Stomach smooth muscle (tissue), 2 donors: ENCODE measurements around the gene YARS1.

Experiments
- H3K27ac ChIP-seq: one replicate; pipeline ENCODE4 v1.7.0; 2013; ENCODE audit warnings: mild to moderate bottlenecking, low read length, inconsistent platforms
- H3K27me3 ChIP-seq, 2 donors: one replicate each; pipeline ENCODE4 v1.7.0; 2013; ENCODE audit warnings: low read length in 2 of 2; ENCODE audit not compliant: insufficient read depth in 2 of 2, control insufficient read depth in 1 of 2
- H3K36me3 ChIP-seq, 2 donors: one replicate each; pipeline ENCODE4 v1.7.0; 2013; ENCODE audit warnings: low read length in 2 of 2; ENCODE audit not compliant: control insufficient read depth in 2 of 2, insufficient read depth in 2 of 2
- H3K4me1 ChIP-seq: one replicate; pipeline ENCODE4 v1.7.0; 2013; ENCODE audit warnings: low read length; ENCODE audit not compliant: control insufficient read depth, insufficient read depth
- H3K4me3 ChIP-seq, 2 donors: one replicate each; pipeline ENCODE4 v1.7.0; 2013; ENCODE audit warnings: low read length in 2 of 2
- H3K9ac ChIP-seq, 2 donors: one replicate each; pipeline ENCODE4 v1.7.0; 2013; ENCODE audit warnings: low read length in 2 of 2, mild to moderate bottlenecking in 1 of 2
- H3K9me3 ChIP-seq, 2 donors: one replicate each; pipeline ENCODE4 v1.7.0; 2013; ENCODE audit warnings: low read length in 2 of 2; ENCODE audit not compliant: control insufficient read depth in 2 of 2
- donor health status: healthy.
- donor health status: Pancreatic carcinoma.

YARS1 gene

DNA sequence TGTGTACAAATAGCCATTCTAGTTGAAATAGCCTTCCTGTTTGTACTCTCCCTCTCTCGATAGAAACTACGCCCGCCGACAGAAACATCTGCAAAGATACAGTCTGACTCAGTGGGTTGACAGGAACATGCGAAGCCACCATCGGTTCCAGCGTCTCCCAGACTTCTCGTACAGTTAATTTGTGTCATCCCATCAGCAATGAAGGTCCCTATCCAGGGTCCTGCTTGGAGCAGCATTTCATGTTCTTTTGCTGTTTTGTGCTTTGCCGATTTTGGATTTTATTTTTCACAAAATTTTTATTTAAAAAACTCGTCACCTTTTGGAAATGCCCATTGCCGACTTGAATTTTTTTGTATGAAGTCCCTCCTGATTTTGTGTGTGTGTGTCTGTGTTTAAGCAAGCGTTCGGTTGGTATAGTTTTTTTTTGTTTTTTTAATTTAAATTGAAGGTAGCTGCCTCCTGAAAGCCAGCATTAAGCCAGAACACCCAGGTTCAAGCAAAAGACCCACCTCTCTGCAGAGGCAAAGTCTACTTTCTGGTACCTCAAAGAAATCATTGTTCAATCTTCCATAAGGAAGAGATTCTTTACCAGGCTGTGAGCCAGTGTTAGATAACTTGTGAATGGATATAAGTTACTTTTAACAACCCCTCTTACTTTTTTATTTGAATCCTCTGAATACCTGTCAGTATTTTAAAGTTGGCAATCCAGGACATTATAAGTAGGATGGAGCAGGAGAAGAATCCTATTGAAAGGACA lies 38.9 kb upstream of the YARS1 start:
- Histone ChIP-seq H3K9ac (no peak overlapping the region), H3K9me3 (no peaks in the 10 kb centered on the region), H3K27ac (no peak overlapping the region), H3K27me3 (no peaks in the 10 kb centered on the region), H3K36me3 (peaks cover 21 to 29% of the 10 kb centered on the region in 2 donors), H3K4me1 (no peaks in the 10 kb centered on the region), H3K4me3 (no peak overlapping the region)

DNA sequence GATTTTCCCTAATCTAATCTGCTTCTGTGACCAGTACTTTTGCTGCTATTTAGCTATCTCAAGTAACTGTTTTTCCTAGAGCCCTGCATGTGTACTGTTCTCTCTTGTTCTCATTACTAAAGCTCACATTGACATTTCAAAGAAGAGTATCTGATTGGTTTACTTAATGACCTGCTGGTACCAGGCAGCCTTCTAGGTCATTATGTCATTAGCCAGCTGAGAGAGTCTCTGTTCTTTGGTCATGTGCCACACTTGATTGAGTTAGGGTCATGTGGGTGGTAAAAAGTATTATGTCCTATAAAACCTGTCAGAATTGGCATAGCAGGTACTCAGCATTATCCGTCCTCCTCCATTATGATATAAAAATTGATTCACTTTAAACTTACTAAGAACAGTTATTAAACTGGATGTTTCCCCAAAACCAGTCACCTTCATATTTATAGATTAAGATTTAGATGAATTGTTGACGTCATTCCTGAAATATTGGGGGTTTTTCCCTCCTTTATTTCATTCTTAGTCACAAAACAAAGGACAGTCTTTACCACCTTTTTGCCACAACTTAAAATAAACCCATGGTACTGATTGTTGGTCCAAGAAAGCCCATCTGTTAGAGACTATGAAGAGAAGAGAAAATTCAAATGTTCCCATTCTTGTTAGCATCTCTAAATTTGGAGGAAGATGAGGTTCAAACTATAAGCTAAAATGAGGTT lies 31.4 kb upstream of the YARS1 start:
- Histone ChIP-seq H3K27me3 (no peaks in the 10 kb centered on the region), H3K9ac (no peak overlapping the region), H3K27ac (no peak overlapping the region), H3K9me3 (no peaks in the 10 kb centered on the region), H3K4me1 (no peaks in the 10 kb centered on the region), H3K36me3 (peaks cover 4 to 9% of the 10 kb centered on the region in 2 donors), H3K4me3 (no peak overlapping the region)

DNA sequence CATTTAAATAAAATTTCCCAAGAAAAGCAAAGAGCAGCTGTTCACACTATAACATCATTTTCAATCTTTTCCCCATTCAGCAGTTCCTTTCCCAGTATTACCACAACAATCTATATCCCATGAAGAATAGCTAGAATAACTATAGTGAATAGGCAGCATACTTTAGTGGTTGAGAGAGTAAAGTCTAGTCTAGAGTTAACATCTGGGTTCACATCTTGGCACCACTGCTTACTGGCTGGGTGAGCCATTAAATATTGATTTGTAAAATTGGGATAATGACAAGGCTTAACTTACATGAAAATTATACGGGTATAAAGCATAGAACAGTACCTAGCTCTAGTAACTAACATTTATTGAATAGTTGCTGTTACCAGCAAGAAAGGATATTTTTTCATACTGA lies 14.7 kb upstream of the YARS1 start:
- Histone ChIP-seq H3K9ac (no peak overlapping the region), H3K9me3 (no peaks in the 10 kb centered on the region), H3K4me1 (no peaks in the 10 kb centered on the region), H3K27me3 (no peaks in the 10 kb centered on the region), H3K27ac (no peak overlapping the region), H3K4me3 (no peak overlapping the region), H3K36me3 (peaks cover 26 to 52% of the 10 kb centered on the region in 2 donors)

DNA sequence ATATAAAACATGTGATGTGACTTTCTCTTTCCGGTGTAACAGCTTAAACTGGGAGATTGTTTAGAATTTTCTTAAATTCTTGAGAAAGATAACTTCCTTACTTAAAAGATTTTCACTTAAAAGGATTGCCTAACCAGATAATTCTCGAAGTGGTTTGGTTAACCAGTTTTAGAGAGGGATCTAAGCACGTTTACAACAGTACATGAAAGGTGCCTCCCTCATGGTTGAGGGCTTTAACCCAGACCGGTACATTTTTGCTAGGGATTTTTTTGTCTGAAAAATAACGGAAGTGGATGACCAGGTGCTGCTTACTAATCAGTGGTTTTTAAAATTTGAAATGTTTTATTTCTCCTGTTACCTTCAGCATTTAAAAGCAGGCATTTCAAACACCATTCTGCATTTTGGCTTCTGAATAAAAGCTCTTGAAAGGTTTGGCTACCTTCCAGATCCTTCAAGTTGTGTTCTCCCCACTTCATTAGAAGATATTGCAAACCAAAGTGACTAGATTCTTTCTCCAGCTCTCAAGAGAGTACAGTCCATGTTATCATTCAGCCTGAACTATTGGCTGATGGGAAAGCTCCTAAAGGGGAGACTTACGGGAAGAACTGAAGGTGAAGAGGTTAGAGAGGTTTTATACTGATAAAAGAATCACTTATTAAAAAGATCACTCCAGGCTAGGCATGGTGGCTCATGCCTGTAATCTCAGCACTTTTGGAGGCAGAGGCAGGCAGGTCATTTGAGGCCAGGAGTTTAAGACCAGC lies 13.1 kb upstream of the YARS1 start:
- Histone ChIP-seq H3K27ac (no peak overlapping the region), H3K9me3 (no peaks in the 10 kb centered on the region), H3K4me1 (no peaks in the 10 kb centered on the region), H3K4me3 (no peak overlapping the region), H3K36me3 (peaks cover 36 to 61% of the 10 kb centered on the region in 2 donors), H3K27me3 (no peaks in the 10 kb centered on the region), H3K9ac (no peak overlapping the region)

DNA sequence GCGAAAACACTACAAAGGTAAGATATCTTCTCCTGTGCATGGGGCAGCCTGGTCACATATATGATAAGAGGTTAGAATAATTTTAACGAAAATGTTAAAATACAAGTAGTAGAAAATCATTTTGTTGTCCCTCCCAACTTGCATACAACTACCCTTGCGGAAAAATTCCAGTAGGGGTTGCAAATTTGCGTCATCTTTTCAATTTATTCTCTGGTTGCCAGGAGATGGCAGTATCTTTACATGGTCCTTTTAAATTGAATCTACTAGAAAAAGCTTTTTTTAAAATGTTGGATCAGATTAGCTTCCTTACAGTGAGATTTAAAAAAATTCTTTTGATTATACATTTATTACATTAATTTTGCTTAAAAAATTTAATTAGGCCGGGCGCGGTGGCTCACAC lies 11.2 kb upstream of the YARS1 start:
- Histone ChIP-seq H3K4me1 (no peaks in the 10 kb centered on the region), H3K4me3 (no peak overlapping the region), H3K27ac (no peak overlapping the region), H3K9me3 (no peaks in the 10 kb centered on the region), H3K36me3 (peaks cover 35 to 57% of the 10 kb centered on the region in 2 donors), H3K9ac (no peak overlapping the region), H3K27me3 (no peaks in the 10 kb centered on the region)

DNA sequence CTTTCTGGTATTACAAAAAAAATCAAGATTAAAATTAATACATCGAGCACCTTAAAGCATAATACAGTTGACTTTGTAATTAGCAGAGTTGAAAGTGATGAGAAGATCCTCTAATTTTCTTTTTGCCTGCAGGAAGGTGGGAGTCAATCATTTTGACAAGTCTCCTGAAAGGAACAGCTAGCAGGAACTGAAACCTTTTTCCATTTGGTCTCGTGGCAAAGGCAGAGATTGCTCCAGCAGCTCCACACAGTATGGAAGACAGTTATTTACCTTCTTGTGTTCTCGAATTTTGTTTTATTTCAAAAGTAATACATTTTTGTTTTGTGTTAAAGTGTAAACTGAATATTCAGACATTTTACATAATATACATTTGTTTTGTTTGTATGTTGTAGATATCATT lies 8.0 kb upstream of the YARS1 start:
- no peak overlapping the region for H3K27ac ChIP-seq
- H3K36me3 ChIP-seq, result peaks cover 26 to 35% of the 10 kb centered on the region in 2 donors
- no peaks in the 10 kb centered on the region for H3K9me3 ChIP-seq
- no peaks in the 10 kb centered on the region for H3K4me1 ChIP-seq
- no peaks in the 10 kb centered on the region for H3K27me3 ChIP-seq
- no peak overlapping the region for H3K4me3 ChIP-seq
- H3K9ac ChIP-seq, result no peak overlapping the region

DNA sequence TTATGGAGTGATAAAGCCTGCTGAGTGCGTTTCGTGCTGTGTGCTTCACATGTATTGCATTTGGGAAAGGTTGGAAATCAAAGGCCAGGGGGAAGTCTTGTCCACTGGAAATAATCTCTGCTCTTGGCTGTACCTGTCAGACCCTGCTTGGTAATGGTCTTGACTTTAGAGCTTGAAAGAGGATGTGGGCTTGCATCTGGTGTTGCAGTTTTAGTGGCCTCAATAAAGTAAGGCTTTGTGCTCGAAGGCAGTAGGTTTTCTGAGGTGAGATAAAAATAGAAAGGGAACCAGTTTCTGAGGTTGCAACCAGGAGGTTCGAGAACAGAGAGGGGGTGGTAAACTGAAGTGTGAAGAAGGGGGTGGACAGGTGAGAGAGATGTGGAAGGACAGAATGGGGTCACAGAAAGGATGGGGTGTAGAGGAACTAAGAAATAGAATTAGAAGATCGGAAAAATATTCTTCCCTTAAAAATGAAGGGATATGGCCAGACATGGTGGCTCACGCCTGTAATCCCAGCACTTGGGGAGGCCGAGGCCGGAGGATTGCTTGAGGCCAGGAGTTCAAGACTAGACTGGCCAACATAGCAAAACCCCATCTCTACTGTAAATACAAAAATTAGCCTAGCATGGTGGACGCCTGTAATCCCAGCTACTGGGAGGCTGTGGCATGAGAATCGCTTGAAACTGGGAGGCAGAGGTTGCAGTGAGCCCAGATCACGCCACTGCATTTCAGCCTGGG lies 1.8 kb upstream of the YARS1 start:
- H3K27me3 ChIP-seq, result no peaks in the 10 kb centered on the region
- no peaks in the 10 kb centered on the region for H3K36me3 ChIP-seq
- no peaks in the 10 kb centered on the region for H3K9me3 ChIP-seq
- peak overlapping the region; percentile 91 for H3K27ac ChIP-seq
- H3K9ac ChIP-seq, result peak overlapping the region; percentile 22 to 95
- H3K4me3 ChIP-seq, result peak overlapping the region; percentile 92 to 97
- peaks cover 20% of the 10 kb centered on the region for H3K4me1 ChIP-seq

DNA sequence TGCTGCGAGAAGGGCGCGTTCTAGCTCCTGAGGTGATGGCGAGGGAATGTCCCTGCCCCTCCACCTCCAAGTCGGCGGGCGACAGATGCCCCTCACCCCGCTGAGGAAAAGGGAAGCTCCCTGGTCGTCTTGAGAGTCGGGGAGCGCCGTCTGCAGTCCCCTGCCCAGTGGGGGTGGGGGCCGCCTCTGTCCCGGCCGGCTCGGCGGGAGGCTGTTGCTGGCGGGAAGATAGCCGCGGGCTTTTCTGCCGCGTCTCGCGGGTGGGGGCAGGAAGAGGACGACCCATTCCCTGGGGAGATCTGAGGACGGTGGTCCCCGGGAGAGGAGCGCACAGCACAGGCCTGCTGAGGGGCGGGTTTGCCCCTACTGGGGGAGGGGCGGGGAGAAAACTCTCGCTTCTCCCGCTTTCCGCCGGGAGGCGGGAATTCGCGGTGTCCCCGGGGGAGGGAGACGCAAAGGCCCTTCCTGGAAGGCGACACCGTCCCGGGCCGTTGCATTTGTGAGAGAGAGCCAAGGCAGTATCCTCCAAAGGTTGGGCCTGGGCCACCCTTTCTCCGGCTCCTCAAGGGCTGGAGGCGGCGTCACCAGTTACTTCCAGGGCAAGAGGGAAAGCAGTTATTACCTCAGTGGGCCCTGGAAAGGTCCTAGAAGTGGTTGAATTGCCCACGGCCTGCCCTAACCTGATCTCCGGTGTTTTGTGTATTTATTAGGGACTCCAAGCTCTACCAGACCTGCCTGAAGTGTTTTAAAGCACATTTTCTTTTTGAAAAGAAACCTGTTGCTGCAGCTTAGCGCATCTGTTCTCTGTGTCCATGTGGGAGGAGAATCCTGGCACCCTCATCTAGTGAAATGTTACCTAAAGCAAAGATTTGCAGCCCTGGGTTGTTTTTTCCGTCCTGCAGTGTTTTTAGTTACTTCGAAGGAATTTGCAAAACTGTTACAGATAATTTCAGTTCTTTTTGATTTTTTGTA lies 943 bp upstream of the YARS1 start:
- Histone ChIP-seq H3K4me3 (peak overlapping the region; percentile 92 to 97), H3K27ac (peak overlapping the region; percentile 91), H3K4me1 (peaks cover 20% of the 10 kb centered on the region), H3K36me3 (no peaks in the 10 kb centered on the region), H3K9me3 (no peaks in the 10 kb centered on the region), H3K27me3 (no peaks in the 10 kb centered on the region), H3K9ac (peak overlapping the region; percentile 84 to 95)

DNA sequence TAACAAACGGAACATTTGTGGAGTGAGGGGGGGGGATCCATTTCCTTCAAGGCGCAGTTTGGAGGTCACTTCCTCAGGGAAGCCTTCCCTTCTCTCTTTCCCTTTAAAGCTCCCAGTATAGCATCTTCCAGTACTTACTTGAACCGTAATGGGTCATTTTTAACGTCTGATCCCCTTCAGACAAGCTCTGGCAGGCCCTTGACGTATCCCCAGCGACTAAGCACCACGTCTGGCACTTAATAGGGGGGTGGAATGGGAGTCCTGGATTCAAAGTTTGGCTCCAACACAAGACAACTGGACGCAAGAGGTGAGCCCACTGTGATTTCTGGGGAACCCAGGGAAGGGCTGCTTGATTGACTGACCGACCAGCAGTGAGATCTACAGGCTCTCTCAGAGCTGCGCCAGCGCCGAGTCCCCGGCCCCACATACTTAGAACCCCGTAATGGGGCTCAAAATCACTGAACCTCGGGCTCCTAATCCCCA lies 441 bp downstream of the YARS1 start:
- no peaks in the 10 kb centered on the region for H3K27me3 ChIP-seq
- no peaks in the 10 kb centered on the region for H3K36me3 ChIP-seq
- H3K27ac ChIP-seq, result peak overlapping the region; percentile 91
- H3K9me3 ChIP-seq, result no peaks in the 10 kb centered on the region
- H3K4me3 ChIP-seq, result peak overlapping the region; percentile 92 to 97
- peaks cover 20% of the 10 kb centered on the region for H3K4me1 ChIP-seq
- H3K9ac ChIP-seq, result peak overlapping the region; percentile 93 to 94
